B cell (primary cell): ENCODE data around the gene FEZ2.

ENCODE experiments used
- EZH2 ChIP-seq: IDR thresholded peaks from 2 replicates; pipeline ENCODE4 v1.6.1; 2012; ENCODE audit warnings: borderline replicate concordance, low read depth, mild to moderate bottlenecking, moderate library complexity, low read length; ENCODE audit not compliant: insufficient read depth, poor library complexity, severe bottlenecking
- TF ChIP-seq, protein P1 (sequence below): fragments of 200-600 bp; IDR thresholded peaks from one replicate; pipeline ENCODE4 v1.8.0; 2022; ENCODE audit warnings: antibody characterized with exemption, mild to moderate bottlenecking

DNA sequence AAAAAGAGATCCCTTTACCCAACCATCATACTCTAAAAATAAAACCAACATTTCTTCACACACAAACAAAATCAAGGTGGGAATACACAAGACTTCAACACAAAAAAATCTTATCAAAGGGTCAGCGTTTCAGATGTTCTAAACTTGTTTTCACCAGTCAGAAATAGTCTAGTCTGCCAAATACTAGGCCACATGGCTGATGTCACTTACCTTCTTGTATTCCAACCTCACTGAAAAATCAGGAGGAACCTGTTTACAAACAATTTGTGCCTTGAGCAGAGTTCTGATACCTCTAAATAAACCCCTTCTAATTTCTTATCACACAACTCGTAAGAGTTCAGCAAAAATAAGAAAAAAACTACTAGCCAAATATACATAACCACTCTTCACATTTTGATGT is 20.1 kb downstream of the FEZ2 start:
- TF ChIP-seq, protein P1, sequence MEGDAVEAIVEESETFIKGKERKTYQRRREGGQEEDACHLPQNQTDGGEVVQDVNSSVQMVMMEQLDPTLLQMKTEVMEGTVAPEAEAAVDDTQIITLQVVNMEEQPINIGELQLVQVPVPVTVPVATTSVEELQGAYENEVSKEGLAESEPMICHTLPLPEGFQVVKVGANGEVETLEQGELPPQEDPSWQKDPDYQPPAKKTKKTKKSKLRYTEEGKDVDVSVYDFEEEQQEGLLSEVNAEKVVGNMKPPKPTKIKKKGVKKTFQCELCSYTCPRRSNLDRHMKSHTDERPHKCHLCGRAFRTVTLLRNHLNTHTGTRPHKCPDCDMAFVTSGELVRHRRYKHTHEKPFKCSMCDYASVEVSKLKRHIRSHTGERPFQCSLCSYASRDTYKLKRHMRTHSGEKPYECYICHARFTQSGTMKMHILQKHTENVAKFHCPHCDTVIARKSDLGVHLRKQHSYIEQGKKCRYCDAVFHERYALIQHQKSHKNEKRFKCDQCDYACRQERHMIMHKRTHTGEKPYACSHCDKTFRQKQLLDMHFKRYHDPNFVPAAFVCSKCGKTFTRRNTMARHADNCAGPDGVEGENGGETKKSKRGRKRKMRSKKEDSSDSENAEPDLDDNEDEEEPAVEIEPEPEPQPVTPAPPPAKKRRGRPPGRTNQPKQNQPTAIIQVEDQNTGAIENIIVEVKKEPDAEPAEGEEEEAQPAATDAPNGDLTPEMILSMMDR = no peak
- TF ChIP-seq EZH2 = no peak
